ENCODE results near the gene SLC25A43. TPM values are rescaled to one million over a fixed set of nuclear protein-coding genes. Genes with fewer than 3 reads are reported as not detected.
"Not testable (repeated sequence)": the region's sequence is repeated elsewhere in the genome, so short reads cannot be mapped to it uniquely, and the experiment has no call there.

SLC25A43 gene
- total RNA-seq, 4 donors from 2014 or later: 23.1 to 31.1 (median 27.6) TPM

DNA sequence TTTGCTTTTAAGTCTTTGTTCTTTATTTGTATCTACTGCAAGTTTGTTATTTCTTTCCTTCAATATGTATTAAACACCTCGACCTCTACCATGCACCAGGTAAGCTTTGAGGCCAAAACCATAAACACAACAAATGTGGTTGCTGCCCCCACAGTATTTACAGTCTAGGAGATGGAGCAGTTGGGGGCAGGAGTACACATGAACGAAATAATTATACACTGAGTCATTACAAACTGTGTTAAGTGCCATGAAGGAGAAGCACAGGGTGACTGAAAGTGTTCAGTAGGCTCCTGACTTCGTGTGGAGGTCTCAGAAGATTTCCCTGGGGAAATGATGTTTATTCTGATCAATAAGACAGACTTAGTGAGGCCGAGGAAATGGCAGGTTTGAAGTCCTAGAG, 30.3 kb downstream of the SLC25A43 start:
- no peak for DNase-seq
- H3K27me3 ChIP-seq: no peaks in the 10 kb centered on the region
- no peaks in the 10 kb centered on the region for H3K9me3 ChIP-seq
- no peaks in the 10 kb centered on the region for H3K4me1 ChIP-seq
- no peak overlapping the region for H3K4me3 ChIP-seq
- H3K27ac ChIP-seq: no peak overlapping the region
- no peaks in the 10 kb centered on the region for H3K36me3 ChIP-seq
- no peak for TF ChIP-seq POLR2A (IDR thresholded peaks at IDR 0.05)
- TF ChIP-seq, protein P1, sequence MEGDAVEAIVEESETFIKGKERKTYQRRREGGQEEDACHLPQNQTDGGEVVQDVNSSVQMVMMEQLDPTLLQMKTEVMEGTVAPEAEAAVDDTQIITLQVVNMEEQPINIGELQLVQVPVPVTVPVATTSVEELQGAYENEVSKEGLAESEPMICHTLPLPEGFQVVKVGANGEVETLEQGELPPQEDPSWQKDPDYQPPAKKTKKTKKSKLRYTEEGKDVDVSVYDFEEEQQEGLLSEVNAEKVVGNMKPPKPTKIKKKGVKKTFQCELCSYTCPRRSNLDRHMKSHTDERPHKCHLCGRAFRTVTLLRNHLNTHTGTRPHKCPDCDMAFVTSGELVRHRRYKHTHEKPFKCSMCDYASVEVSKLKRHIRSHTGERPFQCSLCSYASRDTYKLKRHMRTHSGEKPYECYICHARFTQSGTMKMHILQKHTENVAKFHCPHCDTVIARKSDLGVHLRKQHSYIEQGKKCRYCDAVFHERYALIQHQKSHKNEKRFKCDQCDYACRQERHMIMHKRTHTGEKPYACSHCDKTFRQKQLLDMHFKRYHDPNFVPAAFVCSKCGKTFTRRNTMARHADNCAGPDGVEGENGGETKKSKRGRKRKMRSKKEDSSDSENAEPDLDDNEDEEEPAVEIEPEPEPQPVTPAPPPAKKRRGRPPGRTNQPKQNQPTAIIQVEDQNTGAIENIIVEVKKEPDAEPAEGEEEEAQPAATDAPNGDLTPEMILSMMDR (IDR thresholded peaks at IDR 0.05): no peak

DNA sequence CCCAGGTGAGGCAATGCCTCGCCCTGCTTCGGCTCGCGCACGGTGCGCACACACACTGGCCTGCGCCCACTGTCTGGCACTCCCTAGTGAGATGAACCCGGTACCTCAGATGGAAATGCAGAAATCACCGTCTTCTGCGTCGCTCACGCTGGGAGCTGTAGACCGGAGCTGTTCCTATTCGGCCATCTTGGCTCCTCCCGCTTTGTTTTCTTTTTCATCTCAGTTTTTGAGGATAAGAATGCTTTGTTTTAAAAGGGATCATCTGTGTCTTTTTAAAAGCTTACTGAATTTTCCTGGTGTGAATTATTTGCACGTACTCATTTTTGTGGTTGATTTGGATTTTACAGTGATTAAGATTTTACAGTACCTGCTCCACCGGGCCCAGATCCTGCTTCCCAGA, 42.2 kb downstream of the SLC25A43 start:
- H3K27ac ChIP-seq, H3K4me1 ChIP-seq, H3K9me3 ChIP-seq, H3K4me3 ChIP-seq, H3K36me3 ChIP-seq, H3K27me3 ChIP-seq, DNase-seq: not testable (repeated sequence)

DNA sequence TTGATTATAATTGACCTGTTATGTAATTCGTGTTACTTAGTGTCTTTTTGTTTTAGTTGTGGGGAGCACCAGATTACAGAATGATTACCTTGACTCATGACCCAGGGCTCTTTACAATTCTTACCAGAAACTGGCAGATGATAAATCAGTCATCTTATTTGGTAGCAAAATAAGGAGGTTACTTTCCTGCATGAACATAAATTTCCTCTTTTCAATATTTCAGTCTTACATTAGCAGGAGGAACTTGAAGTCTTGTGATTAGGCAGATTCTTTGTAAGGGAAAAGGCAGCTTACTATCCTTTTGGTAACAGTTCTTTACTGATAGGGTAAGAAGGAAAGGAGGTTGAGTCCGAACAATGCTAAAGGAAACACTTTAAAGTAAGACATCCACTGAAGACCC, 43.1 kb downstream of the SLC25A43 start:
- Histone ChIP-seq H3K9me3 (no peaks in the 10 kb centered on the region), H3K27me3 (no peaks in the 10 kb centered on the region), H3K4me3 (no peak overlapping the region), H3K27ac (no peak overlapping the region), H3K36me3 (no peaks in the 10 kb centered on the region), H3K4me1 (no peaks in the 10 kb centered on the region)
- TF ChIP-seq, protein P1 (IDR thresholded peaks at IDR 0.05): no peak
- TF ChIP-seq POLR2A (IDR thresholded peaks at IDR 0.05): no peak
- DNase-seq: no peak

DNA sequence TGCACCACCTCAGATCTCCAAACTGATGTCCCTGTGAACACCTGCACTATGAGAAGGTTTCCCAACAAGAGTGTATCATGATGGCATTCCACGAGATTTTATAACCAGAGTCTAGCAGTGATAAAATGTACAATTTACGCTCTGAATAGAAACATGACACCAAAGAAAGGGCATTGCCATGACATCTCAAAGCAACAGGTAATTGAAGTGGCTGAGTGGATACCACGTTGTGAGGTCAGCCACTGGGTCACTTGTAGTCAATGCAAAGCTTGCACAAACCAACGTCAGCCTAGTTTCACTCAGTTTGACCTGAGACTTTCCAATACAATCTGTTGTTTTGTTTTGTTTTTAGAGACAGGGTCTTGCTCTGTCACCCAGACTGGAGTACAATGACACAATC, 54.1 kb downstream of the SLC25A43 start:
- DNase-seq: no peak
- H3K27me3 ChIP-seq: no peaks in the 10 kb centered on the region
- TF ChIP-seq POLR2A (IDR thresholded peaks at IDR 0.05): no peak
- TF ChIP-seq, protein P1 (IDR thresholded peaks at IDR 0.05): no peak

DNA sequence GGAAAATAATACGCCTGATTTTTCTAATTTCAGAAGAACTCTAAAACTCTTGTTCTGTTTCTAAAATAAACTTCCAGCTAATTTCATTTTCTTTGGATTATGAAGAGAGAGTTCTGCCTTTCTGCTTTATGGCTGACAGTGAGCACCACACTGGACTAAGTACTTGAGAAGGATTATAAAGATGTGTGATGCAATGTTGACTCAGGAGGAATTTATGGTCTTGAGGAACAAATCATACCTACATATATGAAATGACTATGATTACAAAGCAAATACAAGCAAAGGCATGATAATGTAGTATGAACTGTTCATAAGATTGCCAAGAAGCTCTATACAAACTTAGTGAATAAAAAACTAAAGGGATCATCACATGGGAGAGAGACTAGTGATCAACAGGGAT, 56.1 kb downstream of the SLC25A43 start:
- no peaks in the 10 kb centered on the region for H3K9me3 ChIP-seq
- H3K27ac ChIP-seq: peak overlapping the region in 2 of 4 donors; percentile 45 to 74
- H3K27me3 ChIP-seq: no peaks in the 10 kb centered on the region
- no peak for TF ChIP-seq POLR2A (IDR thresholded peaks at IDR 0.05)
- TF ChIP-seq, protein P1 (IDR thresholded peaks at IDR 0.05): no peak
- peaks cover 0 to 4% (median 0%) of the 10 kb centered on the region in 3 donors for H3K36me3 ChIP-seq
- no peaks in the 10 kb centered on the region for H3K4me1 ChIP-seq
- no peak overlapping the region for H3K4me3 ChIP-seq
- no peak for DNase-seq

More for the DNA sequence above, 54.1 kb downstream of the SLC25A43 start:
- peaks cover 0 to 4% (median 0%) of the 10 kb centered on the region in 3 donors for H3K36me3 ChIP-seq
- H3K27ac ChIP-seq: no peak overlapping the region
- no peaks in the 10 kb centered on the region for H3K4me1 ChIP-seq
- no peak overlapping the region for H3K4me3 ChIP-seq
- no peaks in the 10 kb centered on the region for H3K9me3 ChIP-seq

DNA sequence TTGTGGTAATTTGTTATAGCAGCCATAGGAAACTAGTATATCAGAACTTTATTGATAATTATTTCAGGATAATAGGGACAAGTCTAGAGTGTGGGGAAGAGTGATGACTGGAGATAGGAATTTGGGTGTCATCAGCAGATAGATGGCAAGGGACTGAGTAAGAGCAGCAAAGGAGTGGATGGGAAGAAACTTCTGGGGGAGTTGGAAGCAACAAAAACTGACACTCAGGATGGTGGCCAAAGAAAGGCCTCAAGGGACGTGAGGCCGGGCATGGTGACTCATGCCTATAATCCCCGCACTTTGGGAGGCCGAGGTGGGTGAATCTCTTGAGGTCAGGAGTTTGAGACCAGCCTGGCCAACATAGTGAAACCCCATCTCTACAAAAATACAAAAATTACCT, 60.0 kb downstream of the SLC25A43 start:
- no peaks in the 10 kb centered on the region for H3K9me3 ChIP-seq
- no peaks in the 10 kb centered on the region for H3K27me3 ChIP-seq
- DNase-seq: no peak
- no peaks in the 10 kb centered on the region for H3K36me3 ChIP-seq
- no peak overlapping the region for H3K4me3 ChIP-seq
- TF ChIP-seq POLR2A (IDR thresholded peaks at IDR 0.05): no peak
- TF ChIP-seq, protein P1 (IDR thresholded peaks at IDR 0.05): no peak
- H3K27ac ChIP-seq: no peak overlapping the region
- H3K4me1 ChIP-seq: no peaks in the 10 kb centered on the region
